ENCODE data around the gene ENKUR. TPM values are rescaled to one million over a fixed set of nuclear protein-coding genes. Genes with fewer than 3 reads are reported as not detected.

ENKUR gene
- not detected for polyA plus RNA-seq (2012; ENCODE audit: missing spikeins)

GRCh38 chr10:25015828-25016375 lies at the start of gene ENKUR:
Gene ENKUR (minus strand): TSS chr10:25016158. CDS start chr10:25015936, 222 bp downstream.
- no peak for FAIRE-seq
- TF ChIP-seq POLR2A (IDR thresholded peaks at IDR 0.05; ENCODE audit: low read depth, low read length) (no peak), TAF1 (IDR thresholded peaks at IDR 0.05; ENCODE audit: borderline replicate concordance, low read depth, low read length) (no peak), POLR2AphosphoS5 (IDR thresholded peaks at IDR 0.05; ENCODE audit: low read depth, low read length) (no peak)
- peak; percentile 34 for DNase-seq (ENCODE audit: insufficient read length)

- no peak for TF ChIP-seq POLR2A (IDR thresholded peaks at IDR 0.05; ENCODE audit: low read depth, low read length)
- no peak for TF ChIP-seq TAF1 (IDR thresholded peaks at IDR 0.05; ENCODE audit: borderline replicate concordance, low read depth, low read length)
- TF ChIP-seq POLR2AphosphoS5 (IDR thresholded peaks at IDR 0.05; ENCODE audit: low read depth, low read length) = no peak
- DNase-seq (ENCODE audit: insufficient read length) = no peak
- no peak for FAIRE-seq
Measured at GRCh38 chr10:25064401-25064800, 48.4 kb upstream of the ENKUR start.

- DNase-seq (ENCODE audit: insufficient read length) = no peak
- no peak for FAIRE-seq
- TF ChIP-seq POLR2A (IDR thresholded peaks at IDR 0.05; ENCODE audit: low read depth, low read length) (no peak), POLR2AphosphoS5 (IDR thresholded peaks at IDR 0.05; ENCODE audit: low read depth, low read length) (no peak), TAF1 (IDR thresholded peaks at IDR 0.05; ENCODE audit: borderline replicate concordance, low read depth, low read length) (no peak)
Measured at GRCh38 chr10:25063644-25064043, 47.7 kb upstream of the ENKUR start.

GRCh38 chr10:25063157-25063556 lies 47.2 kb upstream of the ENKUR start:
- TF ChIP-seq POLR2A (IDR thresholded peaks at IDR 0.05; ENCODE audit: low read depth, low read length) = no peak
- TF ChIP-seq TAF1 (IDR thresholded peaks at IDR 0.05; ENCODE audit: borderline replicate concordance, low read depth, low read length) = no peak
- TF ChIP-seq POLR2AphosphoS5 (IDR thresholded peaks at IDR 0.05; ENCODE audit: low read depth, low read length) = no peak
- FAIRE-seq = no peak
- no peak for DNase-seq (ENCODE audit: insufficient read length)

- FAIRE-seq = no peak
- no peak for DNase-seq (ENCODE audit: insufficient read length)
- TF ChIP-seq POLR2A (IDR thresholded peaks at IDR 0.05; ENCODE audit: low read depth, low read length) = no peak
- no peak for TF ChIP-seq POLR2AphosphoS5 (IDR thresholded peaks at IDR 0.05; ENCODE audit: low read depth, low read length)
- no peak for TF ChIP-seq TAF1 (IDR thresholded peaks at IDR 0.05; ENCODE audit: borderline replicate concordance, low read depth, low read length)
Measured at GRCh38 chr10:25061711-25062449, 45.9 kb upstream of the ENKUR start.

DNA sequence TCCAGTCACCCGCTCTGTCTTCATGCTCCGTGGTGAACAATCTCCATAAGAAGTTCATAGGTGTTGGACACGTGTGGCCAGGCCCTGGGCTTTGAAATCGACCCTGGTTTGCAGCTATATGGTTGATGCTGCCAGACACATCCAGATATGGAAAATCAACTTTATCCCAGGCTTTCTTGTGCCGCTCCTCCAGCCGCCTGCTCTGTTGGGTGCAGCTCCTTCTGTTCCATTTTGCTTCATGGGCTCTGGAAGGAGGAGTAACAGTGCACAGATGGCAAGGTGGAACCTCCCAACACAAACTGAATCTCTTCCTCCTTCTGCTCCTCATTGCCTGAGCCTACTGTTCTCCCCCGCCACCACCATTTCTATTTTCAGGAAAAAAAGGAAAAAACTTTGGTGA lies 45.2 kb upstream of the ENKUR start:
- TF ChIP-seq TAF1 (IDR thresholded peaks at IDR 0.05; ENCODE audit: borderline replicate concordance, low read depth, low read length) = no peak
- FAIRE-seq (no peak), DNase-seq (ENCODE audit: insufficient read length) (no peak)

GRCh38 chr10:25059990-25060389 lies 44.0 kb upstream of the ENKUR start:
- TF ChIP-seq POLR2AphosphoS5 (IDR thresholded peaks at IDR 0.05; ENCODE audit: low read depth, low read length) (no peak), TAF1 (IDR thresholded peaks at IDR 0.05; ENCODE audit: borderline replicate concordance, low read depth, low read length) (no peak), POLR2A (IDR thresholded peaks at IDR 0.05; ENCODE audit: low read depth, low read length) (no peak)
- DNase-seq (ENCODE audit: insufficient read length) = no peak
- no peak for FAIRE-seq

GRCh38 chr10:25057886-25058285 lies 41.9 kb upstream of the ENKUR start:
- FAIRE-seq = no peak

GRCh38 chr10:25056726-25057125 lies 40.8 kb upstream of the ENKUR start:
- TF ChIP-seq TAF1 (IDR thresholded peaks at IDR 0.05; ENCODE audit: borderline replicate concordance, low read depth, low read length) (no peak), POLR2AphosphoS5 (IDR thresholded peaks at IDR 0.05; ENCODE audit: low read depth, low read length) (no peak), POLR2A (IDR thresholded peaks at IDR 0.05; ENCODE audit: low read depth, low read length) (no peak)
- FAIRE-seq (no peak), DNase-seq (ENCODE audit: insufficient read length) (no peak)

More at GRCh38 chr10:25057886-25058285, 41.9 kb upstream of the ENKUR start:
- no peak for TF ChIP-seq TAF1 (IDR thresholded peaks at IDR 0.05; ENCODE audit: borderline replicate concordance, low read depth, low read length)
- TF ChIP-seq POLR2AphosphoS5 (IDR thresholded peaks at IDR 0.05; ENCODE audit: low read depth, low read length) = no peak
- no peak for TF ChIP-seq POLR2A (IDR thresholded peaks at IDR 0.05; ENCODE audit: low read depth, low read length)
- DNase-seq (ENCODE audit: insufficient read length) = no peak

DNA sequence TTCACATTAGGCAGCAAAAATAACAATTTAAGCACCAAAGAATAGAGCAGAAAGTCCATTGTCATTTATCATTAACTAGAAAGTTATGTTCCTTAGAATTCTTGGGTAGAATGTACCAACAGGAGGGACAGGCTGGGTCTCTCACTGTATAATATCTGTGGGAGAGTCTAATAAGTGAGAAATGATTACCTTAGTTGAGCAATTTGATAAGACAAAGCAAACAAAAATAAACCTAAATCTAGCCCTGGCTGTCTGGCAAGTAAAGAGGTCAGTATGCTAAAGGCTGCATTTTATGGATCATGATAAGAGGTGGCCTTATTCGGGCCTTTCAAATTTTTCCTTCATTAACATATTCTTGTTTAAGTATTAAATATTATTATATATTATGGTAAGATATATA lies 36.1 kb upstream of the ENKUR start:
- FAIRE-seq (no peak), DNase-seq (ENCODE audit: insufficient read length) (no peak)
- no peak for TF ChIP-seq POLR2AphosphoS5 (IDR thresholded peaks at IDR 0.05; ENCODE audit: low read depth, low read length)
- no peak for TF ChIP-seq POLR2A (IDR thresholded peaks at IDR 0.05; ENCODE audit: low read depth, low read length)
- TF ChIP-seq TAF1 (IDR thresholded peaks at IDR 0.05; ENCODE audit: borderline replicate concordance, low read depth, low read length) = no peak

- DNase-seq (ENCODE audit: insufficient read length) = no peak
- TF ChIP-seq POLR2A (IDR thresholded peaks at IDR 0.05; ENCODE audit: low read depth, low read length) (no peak), POLR2AphosphoS5 (IDR thresholded peaks at IDR 0.05; ENCODE audit: low read depth, low read length) (no peak), TAF1 (IDR thresholded peaks at IDR 0.05; ENCODE audit: borderline replicate concordance, low read depth, low read length) (no peak)
- FAIRE-seq = no peak
Measured at GRCh38 chr10:25050402-25050801, 34.4 kb upstream of the ENKUR start.

- DNase-seq (ENCODE audit: insufficient read length) (no peak), FAIRE-seq (no peak)
- no peak for TF ChIP-seq TAF1 (IDR thresholded peaks at IDR 0.05; ENCODE audit: borderline replicate concordance, low read depth, low read length)
- TF ChIP-seq POLR2AphosphoS5 (IDR thresholded peaks at IDR 0.05; ENCODE audit: low read depth, low read length) = no peak
- TF ChIP-seq POLR2A (IDR thresholded peaks at IDR 0.05; ENCODE audit: low read depth, low read length) = no peak
Measured at GRCh38 chr10:25049966-25050365, 34.0 kb upstream of the ENKUR start.

All from GM12892 (cell line).